GM23338 (cell line): Measurements from ENCODE around the gene BCL2L13. TPM values are rescaled to one million over a fixed set of nuclear protein-coding genes. Genes with fewer than 3 reads are reported as not detected.
A peak's percentile ranks its signal among the peaks of the same experiment; 100 is the strongest.

Source experiments
- ATAC-seq: fragments of 200-7000 bp; cut with Tn5 transposase; 3 replicates; pipeline ENCODE4 v1.9.1; 2020
- DNase-seq: peaks from one replicate; pipeline ENCODE4 v3.0.0-alpha.2; 2015; ENCODE audit warnings: low spot score
- H2AFZ ChIP-seq: fragments of 200-600 bp; sonication (generic); 2 replicates; pipeline ENCODE4 v1.8.0; 2016; ENCODE audit warnings: antibody characterized with exemption, mild to moderate bottlenecking, moderate library complexity
- H3F3A ChIP-seq: fragments of 200-600 bp; sonication (generic); replicated peaks from 2 replicates; pipeline ENCODE4 v1.8.0; 2017; ENCODE audit warnings: antibody characterized with exemption, mixed run types, low read depth
- H3K27ac ChIP-seq: fragments of 200-600 bp; sonication (generic); 2 replicates; pipeline ENCODE4 v1.6.1; 2016; ENCODE audit warnings: low read depth
- H3K27me3 ChIP-seq: fragments of 200-600 bp; sonication (generic); 2 replicates; pipeline ENCODE4 v1.8.0; 2016; ENCODE audit warnings: mild to moderate bottlenecking, mixed run types, moderate library complexity; ENCODE audit not compliant: insufficient read depth
- H3K36me3 ChIP-seq: fragments of 200-600 bp; sonication (generic); 2 replicates; pipeline ENCODE4 v1.8.0; 2016; ENCODE audit warnings: mild to moderate bottlenecking; ENCODE audit not compliant: insufficient read depth
- H3K4me1 ChIP-seq: fragments of 200-600 bp; sonication (generic); 2 replicates; pipeline ENCODE4 v1.8.0; 2016; ENCODE audit warnings: mild to moderate bottlenecking, moderate library complexity; ENCODE audit not compliant: insufficient read depth
- H3K4me2 ChIP-seq: fragments of 200-600 bp; sonication (generic); 2 replicates; pipeline ENCODE4 v1.7.1; 2017; ENCODE audit warnings: mixed run types
- H3K4me3 ChIP-seq: fragments of 200-600 bp; sonication (generic); 2 replicates; pipeline ENCODE4 v1.6.1; 2016; ENCODE audit warnings: mixed run types
- H3K79me2 ChIP-seq: fragments of 200-600 bp; sonication (generic); replicated peaks from 2 replicates; pipeline ENCODE4 v1.8.0; 2017; ENCODE audit warnings: mild to moderate bottlenecking; ENCODE audit not compliant: insufficient read depth
- H3K9me2 ChIP-seq: fragments of 200-600 bp; sonication (generic); 2 replicates; pipeline ENCODE4 v1.8.0; 2017; ENCODE audit not compliant: insufficient read depth
- H4K20me1 ChIP-seq: fragments of 200-600 bp; sonication (generic); replicated peaks from 2 replicates; pipeline ENCODE4 v1.8.0; 2017; ENCODE audit warnings: mild to moderate bottlenecking; ENCODE audit not compliant: insufficient read depth
- H3K27ac Mint-ChIP-seq: 2 replicates; pipeline ENCODE4 v1.8.0; 2020; ENCODE audit warnings: inconsistent platforms, mild to moderate bottlenecking, moderate library complexity, mixed read lengths
- H3K27me3 Mint-ChIP-seq: 3 replicates; pipeline ENCODE4 v1.8.0; 2022; ENCODE audit warnings: low read depth, mild to moderate bottlenecking, moderate library complexity, mixed read lengths, inconsistent platforms; ENCODE audit not compliant: insufficient read depth, poor library complexity
- H3K36me3 Mint-ChIP-seq: 3 replicates; pipeline ENCODE4 v1.8.0; 2021; ENCODE audit warnings: low read depth, mild to moderate bottlenecking, inconsistent platforms, moderate library complexity, mixed read lengths
- H3K4me1 Mint-ChIP-seq: 3 replicates; pipeline ENCODE4 v1.8.0; 2020; ENCODE audit warnings: mild to moderate bottlenecking, inconsistent platforms, mixed read lengths
- H3K4me3 Mint-ChIP-seq: 3 replicates; pipeline ENCODE4 v1.8.0; 2021; ENCODE audit warnings: moderate library complexity, mild to moderate bottlenecking, inconsistent platforms, mixed read lengths
- H3K9me3 Mint-ChIP-seq: 3 replicates; pipeline ENCODE4 v1.8.0; 2020; ENCODE audit warnings: moderate library complexity, mild to moderate bottlenecking, inconsistent platforms, mixed read lengths
- CREB1 ChIP-seq: fragments of 250-450 bp; sonication (Bioruptor Pico); IDR thresholded peaks from 2 replicates; pipeline ENCODE4 v1.5.0; 2020; ENCODE audit warnings: low read depth, mild to moderate bottlenecking, moderate library complexity
- POLR2AphosphoS5 ChIP-seq: IDR thresholded peaks from 2 replicates; pipeline ENCODE4 v1.6.1; 2016; ENCODE audit warnings: antibody characterized with exemption, low read depth
- STAT1 ChIP-seq: IDR thresholded peaks from one replicate; pipeline ENCODE4 v1.6.1; 2016; ENCODE audit warnings: antibody characterized with exemption; ENCODE audit not compliant: unreplicated experiment
- ZNF114 ChIP-seq: fragments of 250-450 bp; sonication (Bioruptor Pico); IDR thresholded peaks from 2 replicates; pipeline ENCODE4 v1.5.0; 2020; ENCODE audit warnings: mild to moderate bottlenecking, moderate library complexity
- ZNF331 ChIP-seq: fragments of 250-450 bp; sonication (Bioruptor Pico); IDR thresholded peaks from 2 replicates; pipeline ENCODE4 v1.5.0; 2020; ENCODE audit warnings: low read depth, mild to moderate bottlenecking, moderate library complexity
- polyA plus RNA-seq: library from polyadenylated mRNA; unstranded; fragments of >200 nt; fragmentation: Nextera tagmentation; extraction: Ambion mirVana; gene quantifications from 2 replicates; pipeline ENCODE4 v1.2.1, GENCODE V29; 2016
- total RNA-seq: library from RNA; depleted of rRNA; stranded (reverse); fragments of >200 nt; shearing (Covaris generic); gene quantifications from 2 replicates; pipeline ENCODE4 v1.2.3, GENCODE V29; 2014
- TF ChIP-seq, protein P1 (sequence below), 2 experiments: fragments of 200-600 bp in 1 of 2; sonication (generic) in 1 of 2; conservative IDR thresholded peaks; 2 replicates each; pipeline versions ENCODE4 v1.5.1 to v1.6.1; 2016 to 2017; ENCODE audit warnings: antibody characterized with exemption in 2 of 2, low read depth in 2 of 2, mild to moderate bottlenecking in 2 of 2, moderate library complexity in 1 of 2

Gene BCL2L13
- total and polyA plus RNA-seq, 2 experiments from 2014 or later: 22.4 to 32.3 TPM

DNA sequence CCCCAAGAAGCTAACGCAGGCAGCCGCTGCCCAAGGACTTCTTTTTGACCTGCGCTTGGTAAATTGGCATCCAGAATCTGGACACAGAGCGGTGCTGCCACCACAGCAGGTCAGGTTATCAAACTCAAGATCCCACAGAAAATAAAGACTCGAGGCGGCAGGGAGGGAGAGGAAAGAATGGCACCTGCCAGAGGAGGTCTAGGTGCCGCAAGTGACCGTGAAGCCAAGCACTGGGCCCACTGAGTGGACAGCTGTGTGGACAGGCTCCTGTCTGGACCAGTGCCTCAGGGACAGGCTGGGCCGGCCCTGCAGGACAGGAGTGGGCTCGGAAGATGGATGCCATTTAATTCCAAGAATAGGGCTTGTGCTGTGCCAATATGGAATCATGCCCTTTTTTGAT is 108.4 kb downstream of the BCL2L13 start:
- Mint-ChIP-seq H3K4me1 (peaks cover 22% of the 10 kb centered on the region), H3K27me3 (peaks cover 9% of the 10 kb centered on the region), H3K36me3 (no peaks in the 10 kb centered on the region), H3K27ac (no peak overlapping the region; the same call in 1 of the 2 replicates), H3K9me3 (no peaks in the 10 kb centered on the region), H3K4me3 (no peak overlapping the region)
- Histone ChIP-seq H3K4me2 (no peak overlapping the region), H3K27me3 (no peaks in the 10 kb centered on the region), H3K27ac (no peak overlapping the region), H3K79me2 (no peaks in the 10 kb centered on the region), H3F3A (peaks cover 13% of the 10 kb centered on the region; the same call in 1 of the 2 replicates), H3K4me1 (peaks cover 7% of the 10 kb centered on the region; the same call in 1 of the 2 replicates), H3K36me3 (no peaks in the 10 kb centered on the region), H3K9me2 (no peaks in the 10 kb centered on the region), H3K4me3 (no peak overlapping the region), H2AFZ (no peak overlapping the region), H4K20me1 (no peaks in the 10 kb centered on the region; the same call in 1 of the 2 replicates)
- TF ChIP-seq STAT1 (no peak), ZNF114 (CRISPR knock-in tag) (no peak)
- ATAC-seq (no peak), DNase-seq (no peak)

DNA sequence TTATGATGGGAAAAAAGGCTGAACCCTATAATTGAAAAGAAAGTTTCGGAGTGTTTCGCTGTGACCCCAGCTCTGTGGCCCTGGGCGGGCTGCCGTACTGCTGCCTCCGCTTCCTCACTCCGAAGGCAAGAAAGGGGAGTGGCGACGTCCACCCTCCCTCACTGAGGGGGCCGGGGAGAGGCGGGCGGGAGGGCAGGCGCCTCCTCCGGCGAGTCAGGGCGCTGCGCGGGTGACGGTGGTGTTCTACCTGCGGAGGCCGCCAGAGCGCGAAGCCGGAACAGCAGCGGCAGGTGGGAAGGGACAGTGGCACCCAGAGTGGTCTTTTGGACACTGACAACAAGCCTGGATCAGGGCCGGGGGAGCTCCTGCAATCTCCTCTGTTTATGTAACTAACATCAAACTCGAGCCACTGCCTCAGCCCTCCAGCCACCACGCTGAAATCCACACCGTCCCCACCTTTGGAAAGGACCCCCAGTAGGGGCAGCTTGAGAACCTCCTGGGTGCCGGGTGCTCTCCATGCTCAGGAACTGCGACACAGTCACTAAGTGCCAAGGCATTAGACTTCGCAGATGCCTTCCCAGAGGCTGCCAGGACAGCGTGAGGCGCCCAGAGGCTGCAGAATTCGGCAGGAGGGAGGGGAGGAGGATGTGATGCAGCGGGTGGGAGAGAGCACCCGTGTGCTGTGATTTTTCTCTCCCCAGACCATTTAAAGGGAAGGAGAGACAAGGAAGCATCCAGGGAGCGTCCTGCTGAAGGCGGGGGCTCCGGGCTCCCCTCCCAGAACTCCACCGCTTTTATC is 110.2 kb downstream of the BCL2L13 start:
- peak; percentile 82 for ATAC-seq
- H3K4me1 ChIP-seq: peaks cover 7% of the 10 kb centered on the region; the same call in 1 of the 2 replicates
- no peaks in the 10 kb centered on the region for H3K36me3 ChIP-seq
- peaks cover 13% of the 10 kb centered on the region for H3K4me1 Mint-ChIP-seq
- H2AFZ ChIP-seq: no peak overlapping the region
- DNase-seq: peak; percentile 91
- H3K4me3 ChIP-seq: no peak overlapping the region
- peaks cover 7% of the 10 kb centered on the region for H3K27me3 Mint-ChIP-seq
- no peak overlapping the region for H3K4me2 ChIP-seq
- no peaks in the 10 kb centered on the region for H3K79me2 ChIP-seq
- H3K36me3 Mint-ChIP-seq: no peaks in the 10 kb centered on the region
- H4K20me1 ChIP-seq: no peaks in the 10 kb centered on the region
- no peak overlapping the region for H3K27ac ChIP-seq
- no peak overlapping the region for H3K27ac Mint-ChIP-seq
- H3K4me3 Mint-ChIP-seq: no peak overlapping the region
- H3F3A ChIP-seq: peaks cover 12% of the 10 kb centered on the region; the same call in 1 of the 2 replicates
- no peaks in the 10 kb centered on the region for H3K9me3 Mint-ChIP-seq
- no peaks in the 10 kb centered on the region for H3K9me2 ChIP-seq
- H3K27me3 ChIP-seq: no peaks in the 10 kb centered on the region
- TF ChIP-seq CREB1 (CRISPR knock-in tag) (peak; percentile 49; the same call in 1 of the 2 replicates), ZNF331 (no peak), POLR2AphosphoS5 (no peak)
- TF ChIP-seq, protein P1, sequence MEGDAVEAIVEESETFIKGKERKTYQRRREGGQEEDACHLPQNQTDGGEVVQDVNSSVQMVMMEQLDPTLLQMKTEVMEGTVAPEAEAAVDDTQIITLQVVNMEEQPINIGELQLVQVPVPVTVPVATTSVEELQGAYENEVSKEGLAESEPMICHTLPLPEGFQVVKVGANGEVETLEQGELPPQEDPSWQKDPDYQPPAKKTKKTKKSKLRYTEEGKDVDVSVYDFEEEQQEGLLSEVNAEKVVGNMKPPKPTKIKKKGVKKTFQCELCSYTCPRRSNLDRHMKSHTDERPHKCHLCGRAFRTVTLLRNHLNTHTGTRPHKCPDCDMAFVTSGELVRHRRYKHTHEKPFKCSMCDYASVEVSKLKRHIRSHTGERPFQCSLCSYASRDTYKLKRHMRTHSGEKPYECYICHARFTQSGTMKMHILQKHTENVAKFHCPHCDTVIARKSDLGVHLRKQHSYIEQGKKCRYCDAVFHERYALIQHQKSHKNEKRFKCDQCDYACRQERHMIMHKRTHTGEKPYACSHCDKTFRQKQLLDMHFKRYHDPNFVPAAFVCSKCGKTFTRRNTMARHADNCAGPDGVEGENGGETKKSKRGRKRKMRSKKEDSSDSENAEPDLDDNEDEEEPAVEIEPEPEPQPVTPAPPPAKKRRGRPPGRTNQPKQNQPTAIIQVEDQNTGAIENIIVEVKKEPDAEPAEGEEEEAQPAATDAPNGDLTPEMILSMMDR (conservative IDR thresholded peaks at IDR 0.05; ENCODE audit: low read depth in 2 of 2): peak; percentile 54 to 57
